ENCODE measurements around the gene CPEB1. TPM values are rescaled to one million over a fixed set of nuclear protein-coding genes. Genes with fewer than 3 reads are reported as not detected.

The CPEB1 gene
- total RNA-seq, 2 experiments from 2014 or later: not detected

DNA sequence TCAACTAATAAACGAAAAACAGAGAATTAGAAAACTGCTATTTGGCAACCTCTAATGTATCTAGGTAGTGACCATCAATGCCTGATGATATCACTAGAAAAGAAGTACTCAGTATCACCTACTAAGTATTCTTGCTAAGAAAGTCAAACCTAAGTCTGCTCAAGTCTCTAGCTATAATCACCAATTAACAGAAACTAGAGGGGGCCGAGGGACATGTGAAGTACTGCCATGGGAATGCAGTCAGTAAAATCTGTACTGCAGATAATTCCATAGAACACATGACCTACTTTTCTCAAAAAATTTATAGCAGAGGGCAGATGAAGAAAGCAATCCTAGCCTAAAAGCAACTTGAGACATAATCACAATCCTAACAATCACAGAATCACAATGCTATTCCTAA, 51.4 kb downstream of the CPEB1 start:
- DNase-seq (no peak), ATAC-seq (no peak)
- Mint-ChIP-seq H3K27me3 (peaks cover 33% of the 10 kb centered on the region), H3K4me1 (no peaks in the 10 kb centered on the region), H3K9me3 (ENCODE audit: low read depth) (no peaks in the 10 kb centered on the region), H3K27ac (no peak overlapping the region), H3K36me3 (no peaks in the 10 kb centered on the region), H3K4me3 (no peak overlapping the region)
- CTCF ChIA-PET: no interaction called here

DNA sequence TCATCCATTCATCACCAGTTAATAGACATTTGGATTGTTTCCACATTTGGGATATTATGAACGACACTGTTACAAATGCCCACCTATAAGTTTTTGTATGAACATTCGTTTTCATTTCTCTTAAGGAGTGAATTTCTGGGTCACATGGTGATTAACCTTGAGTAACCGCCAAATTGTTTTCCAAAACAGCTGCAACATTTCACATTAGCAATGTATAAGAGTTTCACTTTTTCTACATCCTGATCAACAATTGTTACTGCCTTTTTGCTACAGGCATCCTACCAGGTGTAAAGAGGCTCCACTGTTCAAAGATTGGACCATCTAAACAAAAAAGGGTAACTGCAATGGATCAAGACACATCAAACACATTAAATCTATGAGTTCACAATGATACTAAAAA, 52.0 kb downstream of the CPEB1 start:
- CTCF ChIA-PET: no interaction called here
- Mint-ChIP-seq H3K4me1 (no peaks in the 10 kb centered on the region), H3K36me3 (no peaks in the 10 kb centered on the region), H3K4me3 (no peak overlapping the region), H3K27me3 (peaks cover 33% of the 10 kb centered on the region), H3K27ac (no peak overlapping the region), H3K9me3 (ENCODE audit: low read depth) (no peaks in the 10 kb centered on the region)
- ATAC-seq: no peak
- no peak for DNase-seq

DNA sequence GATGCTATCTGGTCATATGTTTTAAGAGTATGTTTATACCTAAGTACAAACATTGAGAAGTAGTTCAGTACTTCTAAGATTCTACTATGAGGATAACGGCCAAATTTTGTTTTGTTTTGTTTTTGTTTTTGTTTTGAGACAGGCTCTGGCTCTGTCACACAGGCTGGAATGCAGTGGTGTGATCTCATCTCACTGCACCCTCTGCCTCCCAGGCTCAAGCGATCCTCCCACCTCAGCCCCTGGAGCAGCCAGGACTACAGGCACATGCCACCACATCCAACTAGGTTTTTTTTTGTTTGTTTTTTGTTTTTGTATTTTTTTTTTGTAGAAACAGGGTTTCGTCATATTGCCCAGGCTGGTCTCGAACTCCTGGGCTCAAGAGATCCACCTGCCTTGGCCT, 59.4 kb downstream of the CPEB1 start:
- no peak for DNase-seq
- Mint-ChIP-seq H3K27ac (no peak overlapping the region), H3K27me3 (peaks cover 37% of the 10 kb centered on the region), H3K36me3 (no peaks in the 10 kb centered on the region), H3K4me1 (no peaks in the 10 kb centered on the region), H3K9me3 (ENCODE audit: low read depth) (no peaks in the 10 kb centered on the region), H3K4me3 (no peak overlapping the region)
- no peak for ATAC-seq
- CTCF ChIA-PET: no interaction called here

DNA sequence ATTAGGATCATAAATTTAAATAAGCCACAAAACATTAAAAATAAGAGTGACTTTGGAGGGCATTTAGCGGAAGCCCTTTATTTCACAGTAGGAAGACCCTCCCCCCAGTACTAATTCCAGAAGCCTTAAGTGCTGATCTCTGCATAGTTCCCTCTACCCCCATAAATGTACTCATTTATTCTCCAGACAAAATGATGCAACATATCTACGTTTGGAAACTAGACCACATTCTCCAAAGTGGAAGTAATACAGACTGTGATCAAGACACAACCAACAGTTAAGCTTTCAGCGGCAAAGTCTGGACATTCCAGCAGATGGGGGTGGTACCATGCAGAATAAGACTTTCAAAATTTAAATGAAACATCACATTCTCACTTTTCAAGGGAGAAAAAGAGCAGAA, 62.1 kb downstream of the CPEB1 start:
- H3K36me3 Mint-ChIP-seq: no peaks in the 10 kb centered on the region
- H3K4me1 Mint-ChIP-seq: no peaks in the 10 kb centered on the region
- DNase-seq: no peak
- H3K9me3 Mint-ChIP-seq (ENCODE audit: low read depth): no peaks in the 10 kb centered on the region
- no peak overlapping the region for H3K4me3 Mint-ChIP-seq
- H3K27me3 Mint-ChIP-seq: peaks cover 31% of the 10 kb centered on the region
- no peak overlapping the region for H3K27ac Mint-ChIP-seq
- CTCF ChIA-PET: interaction anchor here (1.3 kb wide), 1 partner anchor 13 kb away, joined by 3 read pairs; no protein-coding TSS in a partner anchor
- ATAC-seq: no peak

DNA sequence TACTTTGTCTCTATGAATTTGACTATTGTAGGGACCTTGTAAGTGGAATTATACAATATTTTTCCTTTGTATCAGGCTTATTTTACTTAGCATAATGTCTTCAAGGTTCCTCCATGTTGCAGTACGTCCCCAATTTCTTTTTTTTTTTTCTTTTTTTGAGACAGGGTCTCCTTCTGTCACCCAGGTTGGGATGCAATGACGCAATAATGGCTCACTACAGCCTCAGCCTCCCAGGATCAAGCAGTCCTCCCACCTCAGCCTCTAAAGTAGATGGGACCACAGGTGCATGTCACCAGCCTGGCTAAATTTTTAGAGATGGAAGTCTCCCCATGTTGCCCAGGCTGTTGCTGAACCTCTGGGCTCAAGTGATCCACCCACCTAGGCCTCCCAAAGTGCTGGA, 66.5 kb downstream of the CPEB1 start:
- Mint-ChIP-seq H3K4me1 (no peaks in the 10 kb centered on the region), H3K27ac (no peak overlapping the region), H3K36me3 (no peaks in the 10 kb centered on the region), H3K27me3 (peaks cover 14% of the 10 kb centered on the region), H3K9me3 (ENCODE audit: low read depth) (no peaks in the 10 kb centered on the region), H3K4me3 (no peak overlapping the region)
- CTCF ChIA-PET: interaction anchor here (0.6 kb wide), 1 partner anchor 40 kb away, joined by 3 read pairs; no protein-coding TSS in a partner anchor
- ATAC-seq: no peak
- DNase-seq: no peak

DNA sequence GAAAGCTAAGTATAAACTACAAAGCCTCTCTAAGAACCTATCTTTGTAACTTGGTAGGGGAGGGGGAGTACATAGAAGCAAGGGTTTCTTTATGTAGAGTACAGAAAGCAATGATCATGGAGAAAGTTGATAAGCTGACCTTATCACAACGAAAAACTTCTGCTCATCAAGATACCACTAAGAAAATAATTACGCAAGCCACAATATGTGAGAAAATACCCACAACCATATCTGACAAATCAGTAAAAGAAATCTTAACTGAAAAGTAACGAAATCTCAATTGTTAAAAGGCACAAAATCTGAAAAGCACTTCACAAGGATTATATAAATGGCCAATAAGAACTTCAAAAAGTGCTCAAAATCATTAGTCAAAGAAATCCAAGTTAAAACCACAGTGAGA, 71.8 kb downstream of the CPEB1 start:
- Mint-ChIP-seq H3K9me3 (ENCODE audit: low read depth) (no peaks in the 10 kb centered on the region), H3K4me3 (no peak overlapping the region), H3K4me1 (no peaks in the 10 kb centered on the region), H3K27ac (no peak overlapping the region), H3K36me3 (no peaks in the 10 kb centered on the region), H3K27me3 (peaks cover 30% of the 10 kb centered on the region)
- DNase-seq (no peak), ATAC-seq (no peak)
- CTCF ChIA-PET: interaction anchor here (0.7 kb wide), 1 partner anchor 68 kb away, joined by 3 read pairs; no protein-coding TSS in a partner anchor

DNA sequence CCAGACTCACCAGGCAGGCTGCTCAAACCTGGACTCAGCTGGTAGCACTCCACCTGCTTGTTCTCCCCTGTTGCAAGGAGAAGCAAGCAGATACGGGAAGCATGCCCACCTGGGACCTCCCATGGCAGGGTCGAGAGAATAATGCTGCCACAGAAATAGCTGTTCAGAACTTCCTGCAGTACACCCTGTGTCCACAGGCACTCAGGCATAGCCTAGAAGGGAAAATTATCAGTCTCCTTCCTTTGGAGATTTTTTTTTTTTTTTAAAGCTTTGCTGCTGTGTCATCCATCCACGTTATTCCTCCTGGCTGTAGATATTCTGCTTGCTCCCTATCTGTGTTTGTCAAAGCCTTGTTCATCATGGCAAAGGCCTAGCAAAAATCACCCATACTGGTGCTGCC, 74.2 kb downstream of the CPEB1 start:
- CTCF ChIA-PET: no interaction called here
- H3K4me3 Mint-ChIP-seq: no peak overlapping the region
- H3K27me3 Mint-ChIP-seq: peaks cover 30% of the 10 kb centered on the region
- DNase-seq (no peak), ATAC-seq (no peak)
- no peaks in the 10 kb centered on the region for H3K4me1 Mint-ChIP-seq
- H3K27ac Mint-ChIP-seq: no peak overlapping the region
- H3K36me3 Mint-ChIP-seq: no peaks in the 10 kb centered on the region
- no peaks in the 10 kb centered on the region for H3K9me3 Mint-ChIP-seq (ENCODE audit: low read depth)

DNA sequence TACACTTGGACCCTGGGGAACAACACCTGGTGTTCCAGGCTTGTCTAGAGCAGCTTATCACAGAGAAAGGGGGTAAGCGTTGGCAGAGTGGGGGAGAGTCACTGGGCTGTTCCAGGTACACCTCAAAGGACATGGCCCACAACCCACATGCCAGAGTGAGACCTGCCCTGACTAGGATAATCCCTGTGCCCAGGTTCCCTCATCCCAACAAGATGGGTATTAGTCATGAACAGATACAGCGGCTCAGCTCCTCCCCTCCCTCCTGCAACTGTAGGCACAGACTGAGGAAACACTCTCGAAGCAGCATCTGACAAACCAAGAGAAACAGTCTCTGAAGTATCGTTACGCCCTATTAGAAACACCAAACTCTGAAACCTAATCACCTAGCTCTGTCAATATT, 74.9 kb downstream of the CPEB1 start:
- Mint-ChIP-seq H3K4me1 (no peaks in the 10 kb centered on the region), H3K36me3 (no peaks in the 10 kb centered on the region), H3K27ac (no peak overlapping the region), H3K9me3 (ENCODE audit: low read depth) (no peaks in the 10 kb centered on the region), H3K4me3 (no peak overlapping the region), H3K27me3 (peaks cover 30% of the 10 kb centered on the region)
- no peak for ATAC-seq
- no peak for DNase-seq
- CTCF ChIA-PET: interaction anchor here (0.9 kb wide), 1 partner anchor 12 kb away, joined by 3 read pairs; no protein-coding TSS in a partner anchor

DNA sequence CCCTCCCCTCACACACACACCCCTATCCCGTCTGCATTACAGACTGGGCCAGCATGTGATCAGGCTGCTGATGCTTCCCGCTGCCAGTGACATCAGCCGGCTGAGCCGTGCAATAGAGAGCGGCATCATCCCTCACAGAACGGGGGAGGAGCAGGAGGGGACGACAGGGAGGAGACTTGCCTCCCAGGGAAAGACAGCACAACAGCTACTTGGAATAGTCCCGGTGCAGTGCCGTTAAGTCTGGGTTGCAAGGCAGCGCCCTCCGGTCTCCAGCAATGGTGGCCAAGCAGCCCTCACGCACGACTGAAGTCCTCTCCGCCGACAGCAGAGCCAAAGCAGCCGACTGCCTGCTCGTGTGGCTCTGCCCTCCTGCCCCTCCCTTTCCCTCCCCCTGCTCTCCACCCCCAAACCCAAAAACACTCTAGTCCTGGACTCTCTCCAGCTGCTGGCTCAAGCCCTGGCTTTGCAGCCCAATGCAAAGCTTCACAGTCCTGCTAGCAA, 75.4 kb downstream of the CPEB1 start:
- Mint-ChIP-seq H3K27ac (no peak overlapping the region), H3K4me1 (no peaks in the 10 kb centered on the region), H3K9me3 (ENCODE audit: low read depth) (no peaks in the 10 kb centered on the region), H3K27me3 (peaks cover 30% of the 10 kb centered on the region), H3K4me3 (no peak overlapping the region), H3K36me3 (no peaks in the 10 kb centered on the region)
- ATAC-seq (no peak), DNase-seq (no peak)
- CTCF ChIA-PET: interaction anchor here (0.9 kb wide), 1 partner anchor 13 kb away, joined by 3 read pairs; no protein-coding TSS in a partner anchor

DNA sequence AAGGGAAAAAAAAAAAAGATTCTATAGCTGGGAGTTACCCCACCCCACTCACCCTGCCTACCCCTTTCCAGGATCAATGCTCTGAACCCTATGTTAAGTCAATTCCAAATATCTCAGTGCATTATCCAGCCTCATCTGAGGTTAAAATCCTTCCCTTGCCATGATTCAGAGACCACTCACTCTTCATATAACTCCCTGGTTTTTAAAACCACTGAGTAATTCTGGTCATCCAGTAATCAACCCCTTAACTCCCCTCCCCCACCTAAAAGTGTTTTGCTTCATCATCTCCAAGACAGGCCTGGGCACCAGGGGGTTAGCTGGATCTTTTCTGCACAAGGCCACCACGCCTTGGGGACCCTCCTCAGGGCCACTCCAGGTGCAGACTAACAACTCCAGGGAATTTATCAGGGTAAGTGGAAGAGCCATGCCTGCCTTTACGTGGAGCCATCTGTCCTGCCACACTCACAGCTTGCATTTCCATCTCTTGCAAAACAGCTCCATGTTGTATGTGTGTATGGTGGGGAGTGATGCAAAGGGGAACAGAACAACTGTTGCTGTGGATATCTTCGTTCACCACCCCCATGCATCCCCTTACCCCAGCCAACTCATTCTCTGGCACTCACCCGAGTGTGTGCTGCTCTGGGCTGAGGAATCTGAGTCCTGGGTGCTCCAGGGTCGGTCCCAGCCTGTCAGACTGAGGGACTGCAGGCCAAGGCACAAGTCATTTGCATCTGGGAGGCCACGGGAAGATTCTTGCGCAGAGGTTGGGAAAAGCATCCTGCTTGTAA, 76.2 kb downstream of the CPEB1 start:
- H3K4me1 Mint-ChIP-seq: no peaks in the 10 kb centered on the region
- DNase-seq (no peak), ATAC-seq (no peak)
- CTCF ChIA-PET: no interaction called here
- H3K4me3 Mint-ChIP-seq: no peak overlapping the region
- H3K27me3 Mint-ChIP-seq: peaks cover 27% of the 10 kb centered on the region
- no peaks in the 10 kb centered on the region for H3K9me3 Mint-ChIP-seq (ENCODE audit: low read depth)
- no peaks in the 10 kb centered on the region for H3K36me3 Mint-ChIP-seq
- no peak overlapping the region for H3K27ac Mint-ChIP-seq

DNA sequence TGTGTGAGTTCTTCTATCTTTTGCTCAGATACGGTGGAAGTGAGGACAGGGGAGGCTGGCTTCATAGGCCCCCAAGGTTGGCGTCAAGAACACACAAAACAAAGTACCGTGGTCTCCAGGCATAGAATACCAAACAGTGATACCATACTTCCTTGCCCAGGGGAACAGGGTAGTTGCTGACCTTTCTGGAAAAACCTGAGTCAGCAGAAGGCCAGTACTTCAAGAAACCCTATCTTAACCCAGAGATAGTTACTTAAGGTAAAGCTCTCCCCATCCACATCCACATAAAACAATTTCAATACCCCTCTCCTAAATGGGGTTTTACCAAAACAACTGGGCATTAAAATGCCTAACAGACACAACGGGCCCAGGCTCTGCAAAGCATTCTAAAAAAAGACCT, 77.3 kb downstream of the CPEB1 start:
- ATAC-seq: no peak
- Mint-ChIP-seq H3K27me3 (peaks cover 20% of the 10 kb centered on the region), H3K9me3 (ENCODE audit: low read depth) (no peaks in the 10 kb centered on the region), H3K36me3 (no peaks in the 10 kb centered on the region), H3K27ac (no peak overlapping the region), H3K4me3 (no peak overlapping the region), H3K4me1 (no peaks in the 10 kb centered on the region)
- DNase-seq: no peak
- CTCF ChIA-PET: no interaction called here

DNA sequence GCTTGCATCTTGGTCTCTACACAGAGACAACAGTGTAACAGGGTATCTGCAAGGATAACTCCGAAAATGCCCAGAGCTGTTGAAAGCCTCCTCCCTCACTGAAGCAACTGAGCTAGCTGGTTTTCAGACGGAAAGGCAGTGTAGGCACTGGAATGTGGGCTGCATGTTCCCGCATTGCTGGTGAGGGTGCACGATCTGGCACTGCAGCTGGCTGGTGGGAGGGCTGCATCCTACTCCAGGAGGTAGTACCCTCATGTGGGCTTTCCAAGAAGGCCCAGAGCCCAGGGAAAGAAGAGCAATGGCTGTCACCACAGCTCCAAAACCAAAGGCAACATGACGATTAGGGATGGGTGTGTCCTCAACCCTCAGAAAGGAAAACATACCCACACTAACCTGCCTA, 78.2 kb downstream of the CPEB1 start:
- H3K27me3 Mint-ChIP-seq: peaks cover 22% of the 10 kb centered on the region
- no peaks in the 10 kb centered on the region for H3K36me3 Mint-ChIP-seq
- H3K4me3 Mint-ChIP-seq: no peak overlapping the region
- DNase-seq (no peak), ATAC-seq (no peak)
- H3K27ac Mint-ChIP-seq: no peak overlapping the region
- no peaks in the 10 kb centered on the region for H3K4me1 Mint-ChIP-seq
- H3K9me3 Mint-ChIP-seq (ENCODE audit: low read depth): no peaks in the 10 kb centered on the region
- CTCF ChIA-PET: no interaction called here

DNA sequence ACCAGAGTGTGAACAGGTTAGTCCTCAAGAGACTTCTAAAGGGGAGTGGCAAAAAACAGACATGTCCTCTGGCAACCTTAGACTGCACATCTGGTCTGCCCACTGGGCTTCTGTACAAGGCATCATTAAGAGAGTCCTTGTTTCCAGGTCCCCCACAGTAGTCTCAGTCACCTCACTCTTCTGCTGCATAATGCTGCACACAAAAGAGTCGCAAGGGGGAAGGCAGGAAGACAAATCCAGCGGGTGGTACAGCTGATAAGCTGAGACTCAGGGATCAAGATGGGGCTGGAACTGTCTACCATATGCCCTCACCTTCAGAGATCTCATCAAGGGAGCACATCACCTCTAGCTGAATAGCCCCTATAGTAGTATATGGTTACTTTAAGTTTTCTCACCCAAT, 79.5 kb downstream of the CPEB1 start:
- H3K4me1 Mint-ChIP-seq: no peaks in the 10 kb centered on the region
- peaks cover 16% of the 10 kb centered on the region for H3K27me3 Mint-ChIP-seq
- CTCF ChIA-PET: no interaction called here
- no peak overlapping the region for H3K4me3 Mint-ChIP-seq
- H3K9me3 Mint-ChIP-seq (ENCODE audit: low read depth): no peaks in the 10 kb centered on the region
- H3K36me3 Mint-ChIP-seq: no peaks in the 10 kb centered on the region
- no peak overlapping the region for H3K27ac Mint-ChIP-seq
- ATAC-seq (no peak), DNase-seq (no peak)

DNA sequence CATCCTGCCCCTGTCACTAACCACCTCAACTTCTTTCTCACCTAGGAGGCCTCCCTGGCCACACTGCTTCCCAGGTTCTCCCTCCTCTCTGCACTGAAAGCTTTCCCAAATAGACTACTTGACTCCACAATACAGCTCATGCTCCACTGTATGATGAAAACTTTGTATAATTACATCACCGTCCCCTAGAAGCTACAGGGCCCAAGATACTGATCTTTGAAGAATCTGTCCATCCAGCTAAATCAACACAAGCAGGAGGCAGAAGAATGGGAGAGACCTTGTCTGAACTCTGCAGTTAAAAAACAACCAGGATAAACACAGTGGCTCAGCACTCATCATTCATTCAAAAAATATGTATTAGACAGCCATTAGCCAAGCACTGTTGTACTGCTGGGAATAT, 80.5 kb downstream of the CPEB1 start:
- H3K27ac Mint-ChIP-seq: no peak overlapping the region
- no peak for ATAC-seq
- H3K4me1 Mint-ChIP-seq: no peaks in the 10 kb centered on the region
- peaks cover 12% of the 10 kb centered on the region for H3K27me3 Mint-ChIP-seq
- H3K36me3 Mint-ChIP-seq: no peaks in the 10 kb centered on the region
- H3K4me3 Mint-ChIP-seq: no peak overlapping the region
- CTCF ChIA-PET: no interaction called here
- no peak for DNase-seq
- no peaks in the 10 kb centered on the region for H3K9me3 Mint-ChIP-seq (ENCODE audit: low read depth)
